K562 (cell line): ENCODE data around the gene RAI1. TPM values are rescaled to one million over a fixed set of nuclear protein-coding genes. Genes with fewer than 3 reads are reported as not detected.
A peak's percentile ranks its signal among the peaks of the same experiment; 100 is the strongest.

Experiments
- ARNT ChIP-seq, 2 experiments: fragments of 450-650 bp; IDR thresholded peaks; 2 replicates each; pipeline ENCODE4 v1.6.1; 2016; ENCODE audit warnings: mild to moderate bottlenecking in 1 of 2
- ATF1 ChIP-seq, 2 experiments: fragments of 450-650 bp in 1 of 2; IDR thresholded peaks; 2 replicates each; pipeline ENCODE4 v1.6.1; 2016; ENCODE audit warnings: missing compliant biosample characterization in 1 of 2, missing genetic modification characterization in 1 of 2
- BHLHE40 ChIP-seq: IDR thresholded peaks from 2 replicates; pipeline ENCODE4 v1.6.1; 2011; ENCODE audit warnings: low read length, improper control_type of control experiment
- CBX3 ChIP-seq, 2 experiments: IDR thresholded peaks; 1 replicate in 1 of 2; 2 replicates in 1 of 2; pipeline ENCODE4 v1.6.1; 2012; ENCODE audit warnings: inconsistent platforms in 2 of 2, low read length in 2 of 2, borderline replicate concordance in 1 of 2, control low read depth in 1 of 2
- CREM ChIP-seq: IDR thresholded peaks from 2 replicates; pipeline ENCODE4 v1.6.1; 2014; ENCODE audit warnings: antibody characterized with exemption, low read depth
- E2F6 ChIP-seq, 2 experiments: IDR thresholded peaks; 2 replicates each; pipeline ENCODE4 v1.6.1; 2011; ENCODE audit warnings: borderline replicate concordance in 1 of 2, control low read depth in 1 of 2, low read depth in 1 of 2, low read length in 1 of 2, mild to moderate bottlenecking in 1 of 2, mixed read lengths in 1 of 2, moderate library complexity in 1 of 2; ENCODE audit not compliant: insufficient read depth in 1 of 2, insufficient read length in 1 of 2, poor library complexity in 1 of 2, severe bottlenecking in 1 of 2; ENCODE audit errors: extremely low read depth in 1 of 2
- EGR1 ChIP-seq: fragments of 450-650 bp; conservative IDR thresholded peaks from 2 replicates; pipeline ENCODE4 v1.6.1; 2017; ENCODE audit warnings: mild to moderate bottlenecking
- FOXJ2 ChIP-seq: fragments of 200-800 bp; sonication (Bioruptor generic); IDR thresholded peaks from 2 replicates; pipeline ENCODE4 v1.6.1; 2016; ENCODE audit warnings: missing genetic modification characterization, missing compliant biosample characterization
- IFI16 ChIP-seq: fragments of 250-450 bp; sonication (Bioruptor Pico); IDR thresholded peaks from 2 replicates; pipeline ENCODE4 v2.1.2; 2022; ENCODE audit warnings: mild to moderate bottlenecking, inconsistent platforms
- IRF2 ChIP-seq: sonication (generic); formaldehyde crosslinking; IDR thresholded peaks from 2 replicates; pipeline ENCODE4 v1.8.1; 2022; ENCODE audit warnings: mild to moderate bottlenecking, missing genetic modification reagents
- L3MBTL2 ChIP-seq: fragments of 450-650 bp; IDR thresholded peaks from 2 replicates; pipeline ENCODE4 v1.6.1; 2016; ENCODE audit warnings: mild to moderate bottlenecking, moderate library complexity
- MEIS2 ChIP-seq: fragments of 450-650 bp; IDR thresholded peaks from 2 replicates; pipeline ENCODE4 v1.6.1; 2014; ENCODE audit warnings: mild to moderate bottlenecking; ENCODE audit not compliant: partially characterized antibody
- PKNOX1 ChIP-seq: fragments of 450-650 bp; IDR thresholded peaks from 2 replicates; pipeline ENCODE4 v1.6.1; 2016
- SMAD4 ChIP-seq: fragments of 250-450 bp; sonication (Bioruptor Pico); conservative IDR thresholded peaks from 2 replicates; pipeline ENCODE4 v1.8.0; 2021; ENCODE audit warnings: inconsistent platforms, mild to moderate bottlenecking, moderate library complexity
- TAF9B ChIP-seq: fragments of 450-650 bp; IDR thresholded peaks from 2 replicates; pipeline ENCODE4 v1.6.1; 2018; ENCODE audit warnings: mild to moderate bottlenecking; ENCODE audit not compliant: partially characterized antibody
- TEAD4 ChIP-seq, 2 experiments: sonication (generic) in 1 of 2; formaldehyde crosslinking in 1 of 2; IDR thresholded peaks; 2 replicates each; pipeline versions ENCODE4 v1.6.1 to v1.8.0; 2012 to 2022; ENCODE audit warnings: borderline replicate concordance in 1 of 2, inconsistent platforms in 1 of 2, low read length in 1 of 2, mild to moderate bottlenecking in 1 of 2, missing genetic modification reagents in 1 of 2
- polyA plus RNA-seq, 8 experiments: library from polyadenylated mRNA; depleted of rRNA in 4 of 8; stranded (reverse) in 5 of 8; unstranded in 3 of 8; fragments of >200 nt; fragmentation: Nextera tagmentation in 2 of 8; fragmentation: Illumina TruSeq in 1 of 8; extraction: Ambion mirVana in 2 of 8; extraction: Trizol in 1 of 8; gene quantifications; 2 replicates each; pipeline versions ENCODE4 v1.2.1 to v1.2.3, GENCODE V29; 2011 to 2014; ENCODE audit warnings: inconsistent platforms in 1 of 8, missing spikeins in 1 of 8
- total RNA-seq, 7 experiments: library from RNA; depleted of rRNA in 6 of 7; stranded (reverse); fragments of >200 nt in 6 of 7; fragmentation: Illumina TruSeq in 2 of 7; extraction: Trizol in 2 of 7; gene quantifications; 2 replicates each; pipeline versions ENCODE4 v1.2.1 to v1.2.3, GENCODE V29; 2011 to 2021; ENCODE audit warnings: low replicate concordance in 1 of 7
- TF ChIP-seq, protein P1 (sequence below): sonication (generic); formaldehyde crosslinking; IDR thresholded peaks from 2 replicates; pipeline ENCODE4 v1.8.0; 2022; ENCODE audit warnings: missing genetic modification reagents, mild to moderate bottlenecking, borderline replicate concordance
- TF ChIP-seq, protein P2 (sequence below): fragments of 450-650 bp; IDR thresholded peaks from 2 replicates; pipeline ENCODE4 v1.6.1; 2016; ENCODE audit warnings: borderline replicate concordance
- TF ChIP-seq, protein P3 (sequence below): sonication (generic); formaldehyde crosslinking; IDR thresholded peaks from 2 replicates; pipeline ENCODE4 v1.8.0; 2022; ENCODE audit warnings: mild to moderate bottlenecking, missing genetic modification reagents, borderline replicate concordance

RAI1 gene
- total and polyA plus RNA-seq, 9 of the 15 experiments (the other 6 are each of a cell fraction or from before 2014, with no cell fraction given) = 0.68 to 19.9 (median 5.5) TPM

DNA sequence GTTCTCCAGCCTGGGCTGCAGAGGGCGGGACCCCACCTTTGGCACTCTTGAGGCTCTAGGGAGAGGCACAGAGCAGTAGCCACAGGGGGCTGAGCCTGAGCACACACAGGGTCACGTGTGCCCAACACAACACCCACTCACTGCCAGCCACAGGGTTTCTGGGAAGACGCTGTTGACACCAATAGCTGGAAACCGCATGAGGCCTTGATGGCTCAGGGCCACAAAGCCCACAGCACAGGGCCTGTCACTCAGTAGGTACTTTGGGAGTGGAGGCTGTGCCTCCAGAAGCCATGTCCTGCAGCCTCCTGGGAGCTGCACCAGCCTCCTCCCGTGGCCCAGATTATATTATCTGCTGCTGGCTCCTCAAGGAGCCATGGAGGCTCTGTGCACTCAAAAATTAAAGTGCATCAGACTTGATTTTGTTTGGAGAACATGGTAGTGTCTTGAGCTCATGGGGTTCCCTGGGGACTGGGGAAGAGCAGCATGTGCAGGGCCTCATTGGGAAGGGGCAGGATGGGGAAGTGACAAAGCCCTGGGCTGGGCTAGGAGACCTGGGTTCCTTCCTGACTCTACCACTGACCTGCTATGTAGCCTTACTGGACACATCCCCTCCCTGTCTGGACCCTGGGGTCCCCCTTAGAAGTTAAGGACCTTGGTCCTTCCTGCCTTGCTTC, 168.0 kb downstream of the RAI1 start (continued):
- no peak for TF ChIP-seq IRF2 (CRISPR knock-in tag)
- no peak for TF ChIP-seq TEAD4 (IDR thresholded peaks at IDR 0.05; ENCODE audit: low read length)
- TF ChIP-seq TEAD4 (CRISPR knock-in tag; IDR thresholded peaks at IDR 0.05; ENCODE audit: borderline replicate concordance) = no peak
- TF ChIP-seq, protein P1, sequence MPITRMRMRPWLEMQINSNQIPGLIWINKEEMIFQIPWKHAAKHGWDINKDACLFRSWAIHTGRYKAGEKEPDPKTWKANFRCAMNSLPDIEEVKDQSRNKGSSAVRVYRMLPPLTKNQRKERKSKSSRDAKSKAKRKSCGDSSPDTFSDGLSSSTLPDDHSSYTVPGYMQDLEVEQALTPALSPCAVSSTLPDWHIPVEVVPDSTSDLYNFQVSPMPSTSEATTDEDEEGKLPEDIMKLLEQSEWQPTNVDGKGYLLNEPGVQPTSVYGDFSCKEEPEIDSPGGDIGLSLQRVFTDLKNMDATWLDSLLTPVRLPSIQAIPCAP (CRISPR knock-in tag) = no peak
- no peak for TF ChIP-seq ARNT (IDR thresholded peaks at IDR 0.05)
- TF ChIP-seq ATF1 (CRISPR knock-in tag; IDR thresholded peaks at IDR 0.05) = no peak
- no peak for TF ChIP-seq ATF1 (tag; IDR thresholded peaks at IDR 0.05)
- TF ChIP-seq SMAD4 = no peak
- TF ChIP-seq FOXJ2 (tag) = no peak
- TF ChIP-seq BHLHE40 = peak; percentile 80
- TF ChIP-seq, protein P2, sequence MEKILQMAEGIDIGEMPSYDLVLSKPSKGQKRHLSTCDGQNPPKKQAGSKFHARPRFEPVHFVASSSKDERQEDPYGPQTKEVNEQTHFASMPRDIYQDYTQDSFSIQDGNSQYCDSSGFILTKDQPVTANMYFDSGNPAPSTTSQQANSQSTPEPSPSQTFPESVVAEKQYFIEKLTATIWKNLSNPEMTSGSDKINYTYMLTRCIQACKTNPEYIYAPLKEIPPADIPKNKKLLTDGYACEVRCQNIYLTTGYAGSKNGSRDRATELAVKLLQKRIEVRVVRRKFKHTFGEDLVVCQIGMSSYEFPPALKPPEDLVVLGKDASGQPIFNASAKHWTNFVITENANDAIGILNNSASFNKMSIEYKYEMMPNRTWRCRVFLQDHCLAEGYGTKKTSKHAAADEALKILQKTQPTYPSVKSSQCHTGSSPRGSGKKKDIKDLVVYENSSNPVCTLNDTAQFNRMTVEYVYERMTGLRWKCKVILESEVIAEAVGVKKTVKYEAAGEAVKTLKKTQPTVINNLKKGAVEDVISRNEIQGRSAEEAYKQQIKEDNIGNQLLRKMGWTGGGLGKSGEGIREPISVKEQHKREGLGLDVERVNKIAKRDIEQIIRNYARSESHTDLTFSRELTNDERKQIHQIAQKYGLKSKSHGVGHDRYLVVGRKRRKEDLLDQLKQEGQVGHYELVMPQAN = no peak
- no peak for TF ChIP-seq IFI16 (CRISPR knock-in tag)
- TF ChIP-seq TAF9B = no peak
- TF ChIP-seq CREM = peak; percentile 23; the same call in 1 of the 2 replicates
- peak; percentile 82 for TF ChIP-seq PKNOX1
- TF ChIP-seq MEIS2 = peak; percentile 33
- TF ChIP-seq CBX3 (IDR thresholded peaks at IDR 0.05; ENCODE audit: borderline replicate concordance in 1 of 2, low read length in 2 of 2) = peak in 1 of 2 experiments; percentile 60; a peak in 1 of 3 replicates
- peak; percentile 22 to 44 for TF ChIP-seq E2F6 (IDR thresholded peaks at IDR 0.05; ENCODE audit: borderline replicate concordance in 1 of 2, extremely low read depth in 1 of 2, insufficient read depth in 1 of 2, insufficient read length in 1 of 2, low read depth in 1 of 2, low read length in 1 of 2, poor library complexity in 1 of 2, severe bottlenecking in 1 of 2)
- TF ChIP-seq L3MBTL2 = 0 out of 2 replicates have a peak, but pooled peaks have one; percentile 12
- TF ChIP-seq, protein P3, sequence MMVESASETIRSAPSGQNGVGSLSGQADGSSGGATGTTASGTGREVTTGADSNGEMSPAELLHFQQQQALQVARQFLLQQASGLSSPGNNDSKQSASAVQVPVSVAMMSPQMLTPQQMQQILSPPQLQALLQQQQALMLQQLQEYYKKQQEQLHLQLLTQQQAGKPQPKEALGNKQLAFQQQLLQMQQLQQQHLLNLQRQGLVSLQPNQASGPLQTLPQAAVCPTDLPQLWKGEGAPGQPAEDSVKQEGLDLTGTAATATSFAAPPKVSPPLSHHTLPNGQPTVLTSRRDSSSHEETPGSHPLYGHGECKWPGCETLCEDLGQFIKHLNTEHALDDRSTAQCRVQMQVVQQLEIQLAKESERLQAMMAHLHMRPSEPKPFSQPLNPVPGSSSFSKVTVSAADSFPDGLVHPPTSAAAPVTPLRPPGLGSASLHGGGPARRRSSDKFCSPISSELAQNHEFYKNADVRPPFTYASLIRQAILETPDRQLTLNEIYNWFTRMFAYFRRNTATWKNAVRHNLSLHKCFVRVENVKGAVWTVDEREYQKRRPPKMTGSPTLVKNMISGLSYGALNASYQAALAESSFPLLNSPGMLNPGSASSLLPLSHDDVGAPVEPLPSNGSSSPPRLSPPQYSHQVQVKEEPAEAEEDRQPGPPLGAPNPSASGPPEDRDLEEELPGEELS (CRISPR knock-in tag) = no peak
- TF ChIP-seq EGR1 = peak; percentile 85
